ENCODE results near the gene BMAL2. TPM values are rescaled to one million over a fixed set of nuclear protein-coding genes. Genes with fewer than 3 reads are reported as not detected.

BMAL2 gene, protein sequence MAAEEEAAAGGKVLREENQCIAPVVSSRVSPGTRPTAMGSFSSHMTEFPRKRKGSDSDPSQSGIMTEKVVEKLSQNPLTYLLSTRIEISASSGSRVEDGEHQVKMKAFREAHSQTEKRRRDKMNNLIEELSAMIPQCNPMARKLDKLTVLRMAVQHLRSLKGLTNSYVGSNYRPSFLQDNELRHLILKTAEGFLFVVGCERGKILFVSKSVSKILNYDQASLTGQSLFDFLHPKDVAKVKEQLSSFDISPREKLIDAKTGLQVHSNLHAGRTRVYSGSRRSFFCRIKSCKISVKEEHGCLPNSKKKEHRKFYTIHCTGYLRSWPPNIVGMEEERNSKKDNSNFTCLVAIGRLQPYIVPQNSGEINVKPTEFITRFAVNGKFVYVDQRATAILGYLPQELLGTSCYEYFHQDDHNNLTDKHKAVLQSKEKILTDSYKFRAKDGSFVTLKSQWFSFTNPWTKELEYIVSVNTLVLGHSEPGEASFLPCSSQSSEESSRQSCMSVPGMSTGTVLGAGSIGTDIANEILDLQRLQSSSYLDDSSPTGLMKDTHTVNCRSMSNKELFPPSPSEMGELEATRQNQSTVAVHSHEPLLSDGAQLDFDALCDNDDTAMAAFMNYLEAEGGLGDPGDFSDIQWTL
- 1.2 and 1.6 TPM in 2 replicates for total RNA-seq

DNA sequence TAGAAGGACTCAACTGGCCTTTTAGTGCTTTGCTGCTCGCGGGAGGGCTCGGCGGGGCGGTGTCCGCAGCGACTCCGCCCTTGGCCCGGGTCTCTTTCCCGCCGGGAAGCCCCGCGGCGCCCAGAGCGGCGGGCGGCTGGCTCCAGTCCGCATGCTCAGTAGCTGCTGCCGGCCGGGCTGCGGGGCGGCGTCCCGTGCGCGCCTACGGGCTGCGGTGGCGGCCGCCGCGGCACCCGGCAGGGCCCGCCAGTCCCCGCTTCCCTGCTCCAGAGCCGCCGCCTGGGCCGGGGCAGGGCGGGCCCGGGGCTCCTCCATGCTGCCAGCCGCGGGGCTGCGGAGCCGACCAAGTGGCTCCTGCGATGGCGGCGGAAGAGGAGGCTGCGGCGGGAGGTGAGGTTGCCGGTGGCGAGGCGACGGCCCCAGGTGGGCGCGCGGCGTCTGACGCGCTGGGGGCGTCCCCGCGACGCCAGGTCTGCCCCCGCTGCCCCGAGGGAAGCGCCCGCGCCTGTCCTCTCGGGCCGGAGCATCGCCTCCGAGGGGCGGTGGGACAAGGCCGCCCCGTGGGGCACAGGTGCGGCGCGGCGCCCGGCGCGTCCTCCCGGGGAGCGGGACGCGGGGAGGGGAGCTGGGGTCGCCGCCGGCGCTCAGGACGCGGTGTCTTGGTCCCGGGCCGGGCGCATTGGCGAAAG, at the start of gene BMAL2:
Gene BMAL2, plus strand, starts transcription at position 123 of the 689 bp plus-strand sequence. Its CDS starts 237 bp downstream, at position 360.

Other genes with a start within 250 kb of the BMAL2 start
- 16.1 and 21.8 TPM in 2 replicates for gene STK38L, start 88.5 kb upstream of the BMAL2 start, total RNA-seq
- gene SMCO2, start 113.9 kb downstream of the BMAL2 start, total RNA-seq: 0.39 TPM in 1 of 2 replicates, not detected in the other
- gene PPFIBP1, start 191.4 kb downstream of the BMAL2 start, total RNA-seq: 59.3 and 72.2 TPM in 2 replicates